HL-60 (cell line): Measurements from ENCODE around the gene CBLC.

ENCODE experiments used
- DNase-seq, 2 experiments: peaks; one replicate each; pipeline ENCODE4 v3.0.0-alpha.2; 2010 to 2020; ENCODE audit warnings: low read depth in 1 of 2, low spot score in 1 of 2
- H3K27ac ChIP-seq: fragments of 250-450 bp; sonication (Bioruptor Pico); replicated peaks from 2 replicates; pipeline ENCODE4 v1.5.1; 2020; ENCODE audit warnings: mild to moderate bottlenecking, moderate library complexity
- H3K27me3 ChIP-seq: fragments of 250-450 bp; sonication (Bioruptor Pico); 2 replicates; pipeline ENCODE4 v1.5.1; 2021; ENCODE audit warnings: mild to moderate bottlenecking, moderate library complexity; ENCODE audit not compliant: insufficient read depth, poor library complexity, severe bottlenecking
- H3K4me3 ChIP-seq: replicated peaks from 2 replicates; pipeline ENCODE4 v1.5.1; 2011; ENCODE audit warnings: mild to moderate bottlenecking, control low read depth, low read length; ENCODE audit not compliant: insufficient read depth
- CTCF ChIP-seq: IDR thresholded peaks from one replicate; pipeline ENCODE4 v1.5.1; 2011; ENCODE audit warnings: low read length, control low read depth, inconsistent platforms; ENCODE audit not compliant: insufficient read depth
- GABPA ChIP-seq: IDR thresholded peaks from 2 replicates; pipeline ENCODE4 v1.6.1; 2012; ENCODE audit warnings: low read depth
- POLR2AphosphoS5 ChIP-seq: IDR thresholded peaks from 2 replicates; pipeline ENCODE4 v1.6.1; 2012; ENCODE audit warnings: low read depth
- SPI1 ChIP-seq: IDR thresholded peaks from 2 replicates; pipeline ENCODE4 v1.6.1; 2012; ENCODE audit warnings: low read depth, mild to moderate bottlenecking, borderline replicate concordance
- TF ChIP-seq, protein P1 (sequence below): IDR thresholded peaks from 2 replicates; pipeline ENCODE4 v1.6.1; 2012; ENCODE audit warnings: low read depth; ENCODE audit not compliant: insufficient replicate concordance

CBLC gene

DNA sequence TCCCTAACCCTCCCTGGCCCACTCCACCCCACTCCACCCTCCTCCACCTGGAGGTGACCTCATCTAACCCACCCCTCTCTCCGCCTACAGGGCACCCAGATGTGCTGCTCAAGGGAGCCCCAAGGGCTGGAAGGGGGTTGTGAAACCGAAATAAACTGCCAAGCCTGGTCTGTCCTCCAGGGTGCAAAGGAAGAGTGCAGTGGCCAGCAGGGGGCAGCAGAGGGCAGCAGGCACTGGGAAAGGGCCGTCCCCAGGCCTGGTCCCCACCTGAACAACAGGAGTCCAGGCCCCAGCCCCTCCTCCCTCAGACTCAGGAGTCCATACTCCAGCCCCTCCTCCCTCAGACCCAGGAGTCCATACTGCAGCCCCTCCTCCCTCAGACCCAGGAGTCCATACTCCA is 22.8 kb downstream of the CBLC start:
- Histone ChIP-seq H3K27ac (no peak overlapping the region), H3K4me3 (no peak overlapping the region), H3K27me3 (peaks cover 3% of the 10 kb centered on the region)
- peak; percentile 72 to 91 for DNase-seq
- TF ChIP-seq, protein P1, sequence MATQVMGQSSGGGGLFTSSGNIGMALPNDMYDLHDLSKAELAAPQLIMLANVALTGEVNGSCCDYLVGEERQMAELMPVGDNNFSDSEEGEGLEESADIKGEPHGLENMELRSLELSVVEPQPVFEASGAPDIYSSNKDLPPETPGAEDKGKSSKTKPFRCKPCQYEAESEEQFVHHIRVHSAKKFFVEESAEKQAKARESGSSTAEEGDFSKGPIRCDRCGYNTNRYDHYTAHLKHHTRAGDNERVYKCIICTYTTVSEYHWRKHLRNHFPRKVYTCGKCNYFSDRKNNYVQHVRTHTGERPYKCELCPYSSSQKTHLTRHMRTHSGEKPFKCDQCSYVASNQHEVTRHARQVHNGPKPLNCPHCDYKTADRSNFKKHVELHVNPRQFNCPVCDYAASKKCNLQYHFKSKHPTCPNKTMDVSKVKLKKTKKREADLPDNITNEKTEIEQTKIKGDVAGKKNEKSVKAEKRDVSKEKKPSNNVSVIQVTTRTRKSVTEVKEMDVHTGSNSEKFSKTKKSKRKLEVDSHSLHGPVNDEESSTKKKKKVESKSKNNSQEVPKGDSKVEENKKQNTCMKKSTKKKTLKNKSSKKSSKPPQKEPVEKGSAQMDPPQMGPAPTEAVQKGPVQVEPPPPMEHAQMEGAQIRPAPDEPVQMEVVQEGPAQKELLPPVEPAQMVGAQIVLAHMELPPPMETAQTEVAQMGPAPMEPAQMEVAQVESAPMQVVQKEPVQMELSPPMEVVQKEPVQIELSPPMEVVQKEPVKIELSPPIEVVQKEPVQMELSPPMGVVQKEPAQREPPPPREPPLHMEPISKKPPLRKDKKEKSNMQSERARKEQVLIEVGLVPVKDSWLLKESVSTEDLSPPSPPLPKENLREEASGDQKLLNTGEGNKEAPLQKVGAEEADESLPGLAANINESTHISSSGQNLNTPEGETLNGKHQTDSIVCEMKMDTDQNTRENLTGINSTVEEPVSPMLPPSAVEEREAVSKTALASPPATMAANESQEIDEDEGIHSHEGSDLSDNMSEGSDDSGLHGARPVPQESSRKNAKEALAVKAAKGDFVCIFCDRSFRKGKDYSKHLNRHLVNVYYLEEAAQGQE: no peak
- peak; percentile 88 for TF ChIP-seq CTCF

DNA sequence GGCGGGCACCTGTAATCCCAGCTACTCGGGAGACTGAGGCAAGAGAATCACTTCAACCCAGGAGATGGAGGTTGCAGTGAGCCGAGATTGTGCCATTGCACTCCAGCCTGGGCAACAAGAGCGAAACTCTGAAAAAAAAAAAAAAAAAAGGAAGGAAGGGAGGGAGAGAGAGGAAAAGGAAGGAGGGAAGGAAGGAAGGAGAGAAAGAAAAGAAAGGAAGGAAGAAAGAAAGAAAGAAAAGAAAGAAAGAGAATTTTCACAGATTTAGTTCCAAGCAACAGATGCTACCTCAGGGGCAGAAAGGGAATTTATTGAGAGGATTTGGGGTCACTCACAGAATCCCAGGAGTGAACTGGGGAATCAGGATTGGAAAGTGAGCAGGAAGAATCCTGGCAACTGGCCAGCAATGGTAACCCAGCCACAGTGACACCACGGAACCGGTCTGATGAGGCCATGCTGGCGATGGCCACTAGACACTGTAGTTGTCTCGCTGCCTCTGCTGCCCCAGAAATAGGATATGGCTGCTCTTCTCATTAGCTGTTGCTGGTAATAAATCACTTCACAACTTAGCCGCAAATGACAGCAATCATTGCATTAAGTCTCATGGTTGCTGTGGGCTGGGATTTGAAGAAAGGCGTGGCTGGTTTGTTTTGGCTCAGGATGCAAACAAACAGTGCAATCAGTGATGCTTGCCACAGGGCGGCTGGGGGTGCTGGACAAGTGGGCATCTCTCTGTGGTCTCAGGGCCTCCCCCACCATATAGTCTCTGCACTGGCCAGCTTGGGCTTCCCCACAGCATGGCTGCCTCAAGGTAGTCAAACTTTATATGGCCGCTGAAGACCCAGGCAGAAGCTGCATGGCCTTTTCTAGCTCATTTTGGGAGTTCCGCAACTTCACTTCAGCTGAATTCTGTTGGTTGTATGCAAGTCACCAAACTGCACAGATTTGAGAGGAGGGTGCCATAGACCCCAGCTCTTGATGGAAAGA is 26.0 kb downstream of the CBLC start:
- TF ChIP-seq GABPA (no peak), SPI1 (no peak), CTCF (no peak), POLR2AphosphoS5 (no peak)
- TF ChIP-seq, protein P1: no peak
- Histone ChIP-seq H3K27me3 (peaks cover 15% of the 10 kb centered on the region), H3K27ac (no peak overlapping the region), H3K4me3 (no peak overlapping the region)
- DNase-seq: no peak

DNA sequence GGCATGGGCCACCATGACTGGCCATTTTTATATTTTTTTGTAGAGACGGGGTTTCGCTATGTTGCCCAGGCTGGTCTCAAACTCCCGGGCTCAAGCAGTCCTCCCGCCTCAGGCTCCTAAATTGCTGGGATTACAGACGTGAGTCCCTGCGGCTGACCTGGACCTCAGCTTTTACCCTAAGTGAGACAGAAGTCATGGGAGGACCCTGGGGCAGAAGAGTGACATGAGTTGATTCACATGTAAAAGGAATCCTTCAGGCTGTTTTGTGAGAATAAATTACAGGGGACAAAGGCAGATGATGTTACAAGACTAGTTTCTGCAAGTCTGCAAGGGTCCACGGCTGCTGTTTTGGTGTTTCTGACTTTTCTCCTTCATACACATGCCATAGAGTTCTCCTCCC is 28.6 kb downstream of the CBLC start:
- TF ChIP-seq, protein P1: no peak
- no peak for TF ChIP-seq CTCF
- H3K27ac ChIP-seq: no peak overlapping the region
- no peak overlapping the region for H3K4me3 ChIP-seq
- no peak for DNase-seq
- H3K27me3 ChIP-seq: peaks cover 21% of the 10 kb centered on the region
